Cardiac fibroblast (primary cell): ENCODE results near the gene SUCO.

ENCODE experiments used
- DNase-seq, 2 donors: peaks; one replicate each; pipeline versions ENCODE4 v3.0.0 to v3.0.0-alpha.2; 2010; ENCODE audit warnings: low read depth in 2 of 2
- H3K4me3 ChIP-seq, 2 donors: replicated peaks in 1 of 2; 1 replicate in 1 of 2; 2 replicates in 1 of 2; pipeline ENCODE4 v1.5.1; 2011; ENCODE audit warnings: low read depth in 2 of 2, low read length in 2 of 2, mild to moderate bottlenecking in 2 of 2, moderate library complexity in 1 of 2
- CTCF ChIP-seq: IDR thresholded peaks from one replicate; pipeline ENCODE4 v1.5.1; 2011; ENCODE audit warnings: low read depth, mild to moderate bottlenecking, low read length, inconsistent platforms

The SUCO gene

GRCh38 chr1:172532700-172533512 lies at the start of gene SUCO:
Gene SUCO, plus strand, starts transcription at chr1:172533150. Its CDS starts 286 bp downstream, at chr1:172533436.
- H3K4me3 ChIP-seq, result peak within 1 kb of the TSS; percentile 85 to 90
- DNase-seq, result peak; percentile 99 to 100
- no peak for TF ChIP-seq CTCF

GRCh38 chr1:172483448-172483847 lies 49.5 kb upstream of the SUCO start:
- H3K4me3 ChIP-seq, result no peak overlapping the region
- DNase-seq, result no peak
- no peak for TF ChIP-seq CTCF

GRCh38 chr1:172484252-172484651 lies 48.7 kb upstream of the SUCO start:
- DNase-seq, result no peak
- no peak for TF ChIP-seq CTCF
- no peak overlapping the region for H3K4me3 ChIP-seq

GRCh38 chr1:172485626-172486025 lies 47.3 kb upstream of the SUCO start:
- TF ChIP-seq CTCF, result no peak
- no peak for DNase-seq
- H3K4me3 ChIP-seq, result no peak overlapping the region

- no peak for TF ChIP-seq CTCF
- no peak overlapping the region for H3K4me3 ChIP-seq
- no peak for DNase-seq
Measured at GRCh38 chr1:172486805-172487454, 46.0 kb upstream of the SUCO start.

- no peak overlapping the region for H3K4me3 ChIP-seq
- no peak for TF ChIP-seq CTCF
- no peak for DNase-seq
Measured at GRCh38 chr1:172487550-172487949, 45.4 kb upstream of the SUCO start.
